ENCODE data around the gene TTC16. TPM values are rescaled to one million over a fixed set of nuclear protein-coding genes. Genes with fewer than 3 reads are reported as not detected.

TTC16 gene
- total and polyA plus RNA-seq, 3 donors from 2014 or later, result 25.0 to 46.2 (median 32.7) TPM

GRCh38 chr9:127739614-127740330 is 23.9 kb downstream of the TTC16 start:
- no peaks in the 10 kb centered on the region for H3K9me3 ChIP-seq
- peak overlapping the region in 1 of 2 donors; percentile 61 for H3K27ac ChIP-seq
- no peaks in the 10 kb centered on the region for H3K27me3 ChIP-seq
- no peak for TF ChIP-seq POLR2A (IDR thresholded peaks at IDR 0.05)
- DNase-seq, result peak; percentile 36
- H3K36me3 ChIP-seq (ENCODE audit: low read depth, missing control alignments), result no peaks in the 10 kb centered on the region
- H3K4me1 ChIP-seq, result peaks cover 13% of the 10 kb centered on the region
- WGBS, 2 donors, result 68 to 76% methylated on average over 8 to 19 of the region's 19 CpGs
- H3K4me3 ChIP-seq, result no peak overlapping the region
- intact Hi-C loops (cut with DNase I; ENCODE audit: low total_unique reads), result loop anchor here (5.0 to 10.0 kb wide), 3 partner anchors 43 to 178 kb away; partner anchors contain the start of genes AK1 and ST6GALNAC4

GRCh38 chr9:127741831-127742434 is 26.1 kb downstream of the TTC16 start:
- no peak overlapping the region for H3K27ac ChIP-seq
- peak; percentile 94 for DNase-seq
- intact Hi-C loops (cut with DNase I; ENCODE audit: low total_unique reads), result no loop called here

GRCh38 chr9:127742435-127743088 is 26.7 kb downstream of the TTC16 start:
- no peak overlapping the region for H3K27ac ChIP-seq
- 55 to 65% methylated on average over 21 to 33 of the region's 33 CpGs for WGBS, 2 donors
- peak; percentile 71 for DNase-seq
- intact Hi-C loops (cut with DNase I; ENCODE audit: low total_unique reads), result no loop called here
- H3K4me3 ChIP-seq, result peak overlapping the region; percentile 31 to 56
- no peaks in the 10 kb centered on the region for H3K27me3 ChIP-seq
- TF ChIP-seq POLR2A (IDR thresholded peaks at IDR 0.05), result no peak
- no peak for TF ChIP-seq CTCF (IDR thresholded peaks at IDR 0.05)
- no peaks in the 10 kb centered on the region for H3K36me3 ChIP-seq (ENCODE audit: low read depth, missing control alignments)
- no peaks in the 10 kb centered on the region for H3K9me3 ChIP-seq
- H3K4me1 ChIP-seq, result peaks cover 13% of the 10 kb centered on the region

More at GRCh38 chr9:127741831-127742434, 26.1 kb downstream of the TTC16 start:
- WGBS, 2 donors, result 31 to 50% methylated on average over 25 to 38 of the region's 38 CpGs
- no peaks in the 10 kb centered on the region for H3K36me3 ChIP-seq (ENCODE audit: low read depth, missing control alignments)
- peak overlapping the region; percentile 31 to 56 for H3K4me3 ChIP-seq
- no peak for TF ChIP-seq CTCF (IDR thresholded peaks at IDR 0.05)
- TF ChIP-seq POLR2A (IDR thresholded peaks at IDR 0.05), result no peak
- peaks cover 13% of the 10 kb centered on the region for H3K4me1 ChIP-seq
- no peaks in the 10 kb centered on the region for H3K27me3 ChIP-seq
- H3K9me3 ChIP-seq, result no peaks in the 10 kb centered on the region

- H3K4me1 ChIP-seq, result peaks cover 13% of the 10 kb centered on the region
- H3K27me3 ChIP-seq, result no peaks in the 10 kb centered on the region
- intact Hi-C loops (cut with DNase I; ENCODE audit: low total_unique reads), result no loop called here
- H3K36me3 ChIP-seq (ENCODE audit: low read depth, missing control alignments), result no peaks in the 10 kb centered on the region
- no peak overlapping the region for H3K27ac ChIP-seq
- 80 to 92% methylated on average over 2 to 17 of the region's 19 CpGs for WGBS, 2 donors
- DNase-seq, result no peak
- H3K4me3 ChIP-seq, result no peak overlapping the region
- TF ChIP-seq POLR2A (IDR thresholded peaks at IDR 0.05), result no peak
- no peak for TF ChIP-seq CTCF (IDR thresholded peaks at IDR 0.05)
- H3K9me3 ChIP-seq, result no peaks in the 10 kb centered on the region
These were observed 28.7 kb downstream of the TTC16 start for GRCh38 chr9:127744398-127745110.
